ENCODE data around the gene HTR6.

- no peak for TF ChIP-seq CTCF (conservative IDR thresholded peaks at IDR 0.05; ENCODE audit: low read length)
- TF ChIP-seq EZH2phosphoT487 (IDR thresholded peaks at IDR 0.05; ENCODE audit: borderline replicate concordance): no peak
Measured at GRCh38 chr1:19662313-19662712, 2.4 kb upstream of the HTR6 start.

Measured in Loucy (cell line).